ENCODE measurements around the gene LRCH1.

The LRCH1 gene

DNA sequence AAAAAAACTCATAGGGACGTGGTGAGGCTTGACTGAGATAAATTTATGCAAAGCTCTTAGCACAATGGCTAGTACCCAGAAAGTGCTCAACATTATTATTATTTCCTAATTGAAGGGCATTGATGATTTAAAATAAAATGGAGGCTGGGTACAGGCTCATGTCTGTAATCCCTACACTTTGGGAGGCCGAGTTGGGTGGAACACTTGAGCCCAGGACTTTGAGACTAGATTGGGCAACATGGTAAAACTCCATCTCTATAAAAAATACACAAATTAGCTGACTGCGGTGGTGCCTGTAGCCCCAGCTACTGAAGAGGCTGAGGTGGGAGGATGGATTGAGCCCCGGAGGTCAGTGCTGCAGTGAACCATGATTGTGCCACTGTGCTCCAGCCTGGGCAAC, 49.6 kb downstream of the LRCH1 start:
- TF ChIP-seq, protein P1, sequence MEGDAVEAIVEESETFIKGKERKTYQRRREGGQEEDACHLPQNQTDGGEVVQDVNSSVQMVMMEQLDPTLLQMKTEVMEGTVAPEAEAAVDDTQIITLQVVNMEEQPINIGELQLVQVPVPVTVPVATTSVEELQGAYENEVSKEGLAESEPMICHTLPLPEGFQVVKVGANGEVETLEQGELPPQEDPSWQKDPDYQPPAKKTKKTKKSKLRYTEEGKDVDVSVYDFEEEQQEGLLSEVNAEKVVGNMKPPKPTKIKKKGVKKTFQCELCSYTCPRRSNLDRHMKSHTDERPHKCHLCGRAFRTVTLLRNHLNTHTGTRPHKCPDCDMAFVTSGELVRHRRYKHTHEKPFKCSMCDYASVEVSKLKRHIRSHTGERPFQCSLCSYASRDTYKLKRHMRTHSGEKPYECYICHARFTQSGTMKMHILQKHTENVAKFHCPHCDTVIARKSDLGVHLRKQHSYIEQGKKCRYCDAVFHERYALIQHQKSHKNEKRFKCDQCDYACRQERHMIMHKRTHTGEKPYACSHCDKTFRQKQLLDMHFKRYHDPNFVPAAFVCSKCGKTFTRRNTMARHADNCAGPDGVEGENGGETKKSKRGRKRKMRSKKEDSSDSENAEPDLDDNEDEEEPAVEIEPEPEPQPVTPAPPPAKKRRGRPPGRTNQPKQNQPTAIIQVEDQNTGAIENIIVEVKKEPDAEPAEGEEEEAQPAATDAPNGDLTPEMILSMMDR (IDR thresholded peaks at IDR 0.05; ENCODE audit: low read depth, low read length), result no peak
- H3K4me3 ChIP-seq (replicated peaks in 1 of 2; ENCODE audit: low read depth in 2 of 2, low read length in 2 of 2), result no peak overlapping the region
- no peak for DNase-seq (ENCODE audit: low read depth in 2 of 2)

- TF ChIP-seq, protein P1 (IDR thresholded peaks at IDR 0.05; ENCODE audit: low read depth, low read length), result peak; percentile 44
- H3K4me3 ChIP-seq (replicated peaks in 1 of 2; ENCODE audit: low read depth in 2 of 2, low read length in 2 of 2), result no peak overlapping the region
- DNase-seq (ENCODE audit: low read depth in 2 of 2), result peak; percentile 47 to 51
These were observed 50.2 kb downstream of the LRCH1 start for GRCh38 chr13:46603165-46603603.

DNA sequence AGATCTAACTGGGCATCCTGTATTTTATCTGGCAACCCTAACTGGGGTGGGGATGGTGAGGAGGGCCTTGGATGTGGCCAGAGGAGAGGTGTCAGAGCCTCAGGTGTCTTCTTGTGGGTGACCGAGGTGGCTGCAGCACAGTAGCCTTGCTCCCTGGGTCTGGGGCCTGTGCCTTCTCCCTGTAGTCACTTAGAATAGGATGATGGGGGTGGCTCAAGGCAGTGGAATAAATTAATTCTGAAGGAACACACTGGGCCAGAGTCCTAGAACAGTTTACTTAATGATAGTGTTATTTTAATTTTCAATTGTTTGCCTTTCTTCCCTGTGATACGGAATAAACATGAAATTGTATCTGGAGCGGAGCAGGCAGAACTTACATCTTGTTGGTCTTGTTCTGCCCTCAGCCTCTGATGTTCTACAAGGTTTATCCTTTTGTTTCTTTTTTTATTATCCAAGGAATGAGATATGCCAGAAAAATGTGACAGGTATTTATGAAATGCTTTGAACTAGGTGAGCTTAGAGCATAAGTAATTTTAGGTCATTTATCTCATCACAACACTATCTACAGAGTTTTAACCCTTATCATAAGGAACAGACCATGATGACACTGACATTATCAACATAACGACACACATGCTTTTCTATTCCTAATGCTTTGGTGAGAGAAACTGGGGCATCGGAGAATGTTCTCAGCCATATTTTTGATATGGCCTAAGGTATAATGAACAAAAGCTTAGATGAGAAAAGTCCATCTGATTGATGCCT, 51.4 kb downstream of the LRCH1 start:
- DNase-seq (ENCODE audit: low read depth in 2 of 2), result no peak
- TF ChIP-seq, protein P1 (IDR thresholded peaks at IDR 0.05; ENCODE audit: low read depth, low read length), result no peak
- no peak overlapping the region for H3K4me3 ChIP-seq (replicated peaks in 1 of 2; ENCODE audit: low read depth in 2 of 2, low read length in 2 of 2)

DNA sequence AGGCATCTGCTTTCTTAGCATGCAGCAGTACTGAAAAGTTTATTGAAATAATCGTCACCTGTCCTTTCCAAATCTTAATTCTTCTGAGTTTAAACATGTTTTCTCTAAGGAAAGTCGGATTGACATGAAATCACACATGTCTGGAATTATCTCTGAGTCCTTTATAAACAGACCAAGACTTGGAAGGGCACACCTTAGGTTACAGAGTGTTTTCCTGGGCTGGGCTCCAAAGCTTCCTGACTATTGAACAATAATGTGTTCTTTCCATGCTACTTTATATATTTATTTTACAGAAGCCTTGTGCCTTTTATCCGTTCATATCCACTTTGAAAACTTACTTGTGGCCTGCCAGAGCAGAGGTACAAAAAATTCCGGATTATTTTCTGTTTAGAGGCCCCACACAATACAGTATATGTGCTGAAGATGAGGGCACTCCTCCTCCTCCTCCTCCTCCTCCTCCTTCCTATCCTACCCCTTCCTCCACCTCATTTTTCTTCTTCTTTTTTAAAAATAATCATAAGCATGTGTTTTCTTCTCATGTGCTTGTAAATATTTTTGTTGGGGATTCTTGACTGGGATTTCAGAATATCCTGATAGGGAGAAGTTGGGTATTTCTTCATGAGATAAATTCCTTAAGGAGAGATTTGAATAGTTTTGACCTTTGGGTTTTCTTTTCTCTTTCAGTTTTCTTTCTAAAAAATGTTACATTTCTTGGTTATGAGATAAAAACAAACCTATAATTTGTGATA, 52.3 kb downstream of the LRCH1 start:
- no peak overlapping the region for H3K4me3 ChIP-seq (replicated peaks in 1 of 2; ENCODE audit: low read depth in 2 of 2, low read length in 2 of 2)
- TF ChIP-seq, protein P1 (IDR thresholded peaks at IDR 0.05; ENCODE audit: low read depth, low read length), result no peak
- no peak for DNase-seq (ENCODE audit: low read depth in 2 of 2)

DNA sequence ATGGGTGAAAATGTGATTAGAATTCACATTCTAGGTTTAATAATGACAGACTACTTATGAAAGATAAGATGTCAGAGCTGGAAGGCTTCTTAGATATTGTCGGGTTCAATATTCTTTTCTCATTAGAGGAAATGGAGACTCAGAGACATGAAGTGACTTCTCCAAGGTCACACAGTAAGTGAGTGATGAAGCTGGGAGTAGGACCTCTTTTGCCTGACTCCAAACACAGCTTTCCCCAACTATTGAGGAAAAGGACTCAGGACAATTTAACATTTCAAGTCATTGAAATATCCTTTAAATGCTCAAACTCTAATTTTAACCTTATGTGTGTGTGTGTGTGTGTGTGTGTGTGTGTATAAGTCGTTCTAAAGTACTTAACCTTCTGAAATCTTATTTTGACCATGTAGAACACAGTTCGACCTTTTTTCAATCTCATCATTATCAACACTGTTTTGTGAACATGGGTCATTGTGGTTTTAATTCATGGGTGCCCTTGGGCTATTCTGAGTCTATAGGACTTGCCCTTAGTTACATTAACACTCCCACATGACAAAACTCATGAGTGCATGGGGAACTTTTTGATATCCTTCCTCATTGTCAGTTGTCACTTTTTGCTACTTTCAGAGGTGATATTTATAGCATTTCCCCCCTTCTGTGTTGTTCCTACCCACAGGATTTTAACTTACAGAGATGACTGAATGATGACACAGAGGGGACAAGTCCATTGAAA, 53.0 kb downstream of the LRCH1 start:
- no peak for DNase-seq (ENCODE audit: low read depth in 2 of 2)
- no peak overlapping the region for H3K4me3 ChIP-seq (replicated peaks in 1 of 2; ENCODE audit: low read depth in 2 of 2, low read length in 2 of 2)

GRCh38 chr13:46606970-46607369, 54.0 kb downstream of the LRCH1 start:
- no peak for DNase-seq (ENCODE audit: low read depth in 2 of 2)
- H3K4me3 ChIP-seq (replicated peaks in 1 of 2; ENCODE audit: low read depth in 2 of 2, low read length in 2 of 2), result no peak overlapping the region
- TF ChIP-seq, protein P1 (IDR thresholded peaks at IDR 0.05; ENCODE audit: low read depth, low read length), result no peak

More for the DNA sequence above, 53.0 kb downstream of the LRCH1 start:
- TF ChIP-seq, protein P1 (IDR thresholded peaks at IDR 0.05; ENCODE audit: low read depth, low read length), result no peak

Data from cardiac fibroblast (primary cell).